GM23338 (cell line): ENCODE results near the gene SLC16A9. TPM values are rescaled to one million over a fixed set of nuclear protein-coding genes. Genes with fewer than 3 reads are reported as not detected.
"Not testable (repeated sequence)": the region's sequence is repeated elsewhere in the genome, so short reads cannot be mapped to it uniquely, and the experiment has no call there.

Experiments
- ATAC-seq: fragments of 200-7000 bp; cut with Tn5 transposase; 3 replicates; pipeline ENCODE4 v1.9.1; 2020
- DNase-seq: peaks from one replicate; pipeline ENCODE4 v3.0.0-alpha.2; 2015; ENCODE audit warnings: low spot score
- H2AFZ ChIP-seq: fragments of 200-600 bp; sonication (generic); 2 replicates; pipeline ENCODE4 v1.8.0; 2016; ENCODE audit warnings: antibody characterized with exemption, mild to moderate bottlenecking, moderate library complexity
- H3F3A ChIP-seq: fragments of 200-600 bp; sonication (generic); replicated peaks from 2 replicates; pipeline ENCODE4 v1.8.0; 2017; ENCODE audit warnings: antibody characterized with exemption, mixed run types, low read depth
- H3K27ac ChIP-seq: fragments of 200-600 bp; sonication (generic); 2 replicates; pipeline ENCODE4 v1.6.1; 2016; ENCODE audit warnings: low read depth
- H3K27me3 ChIP-seq: fragments of 200-600 bp; sonication (generic); 2 replicates; pipeline ENCODE4 v1.8.0; 2016; ENCODE audit warnings: mild to moderate bottlenecking, mixed run types, moderate library complexity; ENCODE audit not compliant: insufficient read depth
- H3K36me3 ChIP-seq: fragments of 200-600 bp; sonication (generic); 2 replicates; pipeline ENCODE4 v1.8.0; 2016; ENCODE audit warnings: mild to moderate bottlenecking; ENCODE audit not compliant: insufficient read depth
- H3K4me1 ChIP-seq: fragments of 200-600 bp; sonication (generic); 2 replicates; pipeline ENCODE4 v1.8.0; 2016; ENCODE audit warnings: mild to moderate bottlenecking, moderate library complexity; ENCODE audit not compliant: insufficient read depth
- H3K4me2 ChIP-seq: fragments of 200-600 bp; sonication (generic); 2 replicates; pipeline ENCODE4 v1.7.1; 2017; ENCODE audit warnings: mixed run types
- H3K4me3 ChIP-seq: fragments of 200-600 bp; sonication (generic); 2 replicates; pipeline ENCODE4 v1.6.1; 2016; ENCODE audit warnings: mixed run types
- H3K79me2 ChIP-seq: fragments of 200-600 bp; sonication (generic); replicated peaks from 2 replicates; pipeline ENCODE4 v1.8.0; 2017; ENCODE audit warnings: mild to moderate bottlenecking; ENCODE audit not compliant: insufficient read depth
- H3K9me2 ChIP-seq: fragments of 200-600 bp; sonication (generic); 2 replicates; pipeline ENCODE4 v1.8.0; 2017; ENCODE audit not compliant: insufficient read depth
- H4K20me1 ChIP-seq: fragments of 200-600 bp; sonication (generic); replicated peaks from 2 replicates; pipeline ENCODE4 v1.8.0; 2017; ENCODE audit warnings: mild to moderate bottlenecking; ENCODE audit not compliant: insufficient read depth
- H3K27ac Mint-ChIP-seq: 2 replicates; pipeline ENCODE4 v1.8.0; 2020; ENCODE audit warnings: inconsistent platforms, mild to moderate bottlenecking, moderate library complexity, mixed read lengths
- H3K27me3 Mint-ChIP-seq: 3 replicates; pipeline ENCODE4 v1.8.0; 2022; ENCODE audit warnings: low read depth, mild to moderate bottlenecking, moderate library complexity, mixed read lengths, inconsistent platforms; ENCODE audit not compliant: insufficient read depth, poor library complexity
- H3K36me3 Mint-ChIP-seq: 3 replicates; pipeline ENCODE4 v1.8.0; 2021; ENCODE audit warnings: low read depth, mild to moderate bottlenecking, inconsistent platforms, moderate library complexity, mixed read lengths
- H3K4me1 Mint-ChIP-seq: 3 replicates; pipeline ENCODE4 v1.8.0; 2020; ENCODE audit warnings: mild to moderate bottlenecking, inconsistent platforms, mixed read lengths
- H3K4me3 Mint-ChIP-seq: 3 replicates; pipeline ENCODE4 v1.8.0; 2021; ENCODE audit warnings: moderate library complexity, mild to moderate bottlenecking, inconsistent platforms, mixed read lengths
- H3K9me3 Mint-ChIP-seq: 3 replicates; pipeline ENCODE4 v1.8.0; 2020; ENCODE audit warnings: moderate library complexity, mild to moderate bottlenecking, inconsistent platforms, mixed read lengths
- EZH2 ChIP-seq: fragments of 200-600 bp; sonication (generic); IDR thresholded peaks from one replicate; pipeline ENCODE4 v1.8.0; 2017; ENCODE audit warnings: antibody characterized with exemption, mild to moderate bottlenecking, low read depth; ENCODE audit not compliant: unreplicated experiment
- EZH2phosphoT487 ChIP-seq: fragments of 200-600 bp; sonication (generic); IDR thresholded peaks from one replicate; pipeline ENCODE4 v1.8.1; 2018; ENCODE audit warnings: antibody characterized with exemption; ENCODE audit not compliant: unreplicated experiment
- STAT1 ChIP-seq: IDR thresholded peaks from one replicate; pipeline ENCODE4 v1.6.1; 2016; ENCODE audit warnings: antibody characterized with exemption; ENCODE audit not compliant: unreplicated experiment
- polyA plus RNA-seq: library from polyadenylated mRNA; unstranded; fragments of >200 nt; fragmentation: Nextera tagmentation; extraction: Ambion mirVana; gene quantifications from 2 replicates; pipeline ENCODE4 v1.2.1, GENCODE V29; 2016
- total RNA-seq: library from RNA; depleted of rRNA; stranded (reverse); fragments of >200 nt; shearing (Covaris generic); gene quantifications from 2 replicates; pipeline ENCODE4 v1.2.3, GENCODE V29; 2014
- TF ChIP-seq, protein P1 (sequence below): IDR thresholded peaks from 2 replicates; pipeline ENCODE4 v1.6.1; 2016; ENCODE audit warnings: antibody characterized with exemption
- TF ChIP-seq, protein P2 (sequence below): fragments of 250-450 bp; sonication (Bioruptor Pico); IDR thresholded peaks from 2 replicates; pipeline ENCODE4 v1.5.0; 2020; ENCODE audit warnings: mild to moderate bottlenecking, moderate library complexity

The SLC16A9 gene
- total and polyA plus RNA-seq, 2 experiments from 2014 or later = 6.5 to 11.4 TPM

DNA sequence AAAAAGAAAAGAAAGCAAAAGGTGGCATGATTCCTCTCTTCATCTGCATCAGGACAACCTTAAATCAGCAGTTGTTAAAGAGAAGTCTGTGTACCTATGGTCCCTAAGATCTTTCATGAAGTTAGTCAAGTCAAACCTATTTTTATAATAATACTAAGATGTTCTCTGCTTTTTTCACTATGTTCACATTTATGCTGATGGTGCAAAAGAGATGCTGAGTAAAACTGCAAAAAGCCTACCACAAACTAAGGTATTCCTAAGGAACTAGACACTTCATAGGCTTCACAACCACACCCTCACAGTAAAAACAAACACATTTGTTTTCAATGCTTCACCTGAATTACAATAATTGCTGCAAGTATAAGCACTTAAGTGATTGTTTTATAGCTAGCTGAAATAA, 43.3 kb downstream of the SLC16A9 start:
- H2AFZ ChIP-seq = no peak overlapping the region
- H3K4me1 ChIP-seq = peaks cover 6% of the 10 kb centered on the region; the same call in 1 of the 2 replicates
- H3K27me3 ChIP-seq = no peaks in the 10 kb centered on the region
- no peak overlapping the region for H3K27ac ChIP-seq
- no peak overlapping the region for H3K4me3 ChIP-seq
- ATAC-seq = no peak
- H3K36me3 ChIP-seq = no peaks in the 10 kb centered on the region; the same call in 1 of the 2 replicates
- DNase-seq = no peak
- Mint-ChIP-seq H3K4me3 (no peak overlapping the region), H3K27me3 (no peaks in the 10 kb centered on the region), H3K27ac (no peak overlapping the region), H3K36me3 (peaks cover 34% of the 10 kb centered on the region; the same call in 2 of the 3 replicates), H3K4me1 (peaks cover 5% of the 10 kb centered on the region), H3K9me3 (peaks cover 2% of the 10 kb centered on the region; the same call in 1 of the 3 replicates)
- no peaks in the 10 kb centered on the region for H3K9me2 ChIP-seq
- H3F3A ChIP-seq = no peaks in the 10 kb centered on the region
- H3K4me2 ChIP-seq = no peak overlapping the region
- no peaks in the 10 kb centered on the region for H3K79me2 ChIP-seq
- TF ChIP-seq EZH2phosphoT487 (no peak), EZH2 (no peak), STAT1 (no peak)
- TF ChIP-seq, protein P1, sequence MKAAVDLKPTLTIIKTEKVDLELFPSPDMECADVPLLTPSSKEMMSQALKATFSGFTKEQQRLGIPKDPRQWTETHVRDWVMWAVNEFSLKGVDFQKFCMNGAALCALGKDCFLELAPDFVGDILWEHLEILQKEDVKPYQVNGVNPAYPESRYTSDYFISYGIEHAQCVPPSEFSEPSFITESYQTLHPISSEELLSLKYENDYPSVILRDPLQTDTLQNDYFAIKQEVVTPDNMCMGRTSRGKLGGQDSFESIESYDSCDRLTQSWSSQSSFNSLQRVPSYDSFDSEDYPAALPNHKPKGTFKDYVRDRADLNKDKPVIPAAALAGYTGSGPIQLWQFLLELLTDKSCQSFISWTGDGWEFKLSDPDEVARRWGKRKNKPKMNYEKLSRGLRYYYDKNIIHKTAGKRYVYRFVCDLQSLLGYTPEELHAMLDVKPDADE = no peak
- TF ChIP-seq, protein P2, sequence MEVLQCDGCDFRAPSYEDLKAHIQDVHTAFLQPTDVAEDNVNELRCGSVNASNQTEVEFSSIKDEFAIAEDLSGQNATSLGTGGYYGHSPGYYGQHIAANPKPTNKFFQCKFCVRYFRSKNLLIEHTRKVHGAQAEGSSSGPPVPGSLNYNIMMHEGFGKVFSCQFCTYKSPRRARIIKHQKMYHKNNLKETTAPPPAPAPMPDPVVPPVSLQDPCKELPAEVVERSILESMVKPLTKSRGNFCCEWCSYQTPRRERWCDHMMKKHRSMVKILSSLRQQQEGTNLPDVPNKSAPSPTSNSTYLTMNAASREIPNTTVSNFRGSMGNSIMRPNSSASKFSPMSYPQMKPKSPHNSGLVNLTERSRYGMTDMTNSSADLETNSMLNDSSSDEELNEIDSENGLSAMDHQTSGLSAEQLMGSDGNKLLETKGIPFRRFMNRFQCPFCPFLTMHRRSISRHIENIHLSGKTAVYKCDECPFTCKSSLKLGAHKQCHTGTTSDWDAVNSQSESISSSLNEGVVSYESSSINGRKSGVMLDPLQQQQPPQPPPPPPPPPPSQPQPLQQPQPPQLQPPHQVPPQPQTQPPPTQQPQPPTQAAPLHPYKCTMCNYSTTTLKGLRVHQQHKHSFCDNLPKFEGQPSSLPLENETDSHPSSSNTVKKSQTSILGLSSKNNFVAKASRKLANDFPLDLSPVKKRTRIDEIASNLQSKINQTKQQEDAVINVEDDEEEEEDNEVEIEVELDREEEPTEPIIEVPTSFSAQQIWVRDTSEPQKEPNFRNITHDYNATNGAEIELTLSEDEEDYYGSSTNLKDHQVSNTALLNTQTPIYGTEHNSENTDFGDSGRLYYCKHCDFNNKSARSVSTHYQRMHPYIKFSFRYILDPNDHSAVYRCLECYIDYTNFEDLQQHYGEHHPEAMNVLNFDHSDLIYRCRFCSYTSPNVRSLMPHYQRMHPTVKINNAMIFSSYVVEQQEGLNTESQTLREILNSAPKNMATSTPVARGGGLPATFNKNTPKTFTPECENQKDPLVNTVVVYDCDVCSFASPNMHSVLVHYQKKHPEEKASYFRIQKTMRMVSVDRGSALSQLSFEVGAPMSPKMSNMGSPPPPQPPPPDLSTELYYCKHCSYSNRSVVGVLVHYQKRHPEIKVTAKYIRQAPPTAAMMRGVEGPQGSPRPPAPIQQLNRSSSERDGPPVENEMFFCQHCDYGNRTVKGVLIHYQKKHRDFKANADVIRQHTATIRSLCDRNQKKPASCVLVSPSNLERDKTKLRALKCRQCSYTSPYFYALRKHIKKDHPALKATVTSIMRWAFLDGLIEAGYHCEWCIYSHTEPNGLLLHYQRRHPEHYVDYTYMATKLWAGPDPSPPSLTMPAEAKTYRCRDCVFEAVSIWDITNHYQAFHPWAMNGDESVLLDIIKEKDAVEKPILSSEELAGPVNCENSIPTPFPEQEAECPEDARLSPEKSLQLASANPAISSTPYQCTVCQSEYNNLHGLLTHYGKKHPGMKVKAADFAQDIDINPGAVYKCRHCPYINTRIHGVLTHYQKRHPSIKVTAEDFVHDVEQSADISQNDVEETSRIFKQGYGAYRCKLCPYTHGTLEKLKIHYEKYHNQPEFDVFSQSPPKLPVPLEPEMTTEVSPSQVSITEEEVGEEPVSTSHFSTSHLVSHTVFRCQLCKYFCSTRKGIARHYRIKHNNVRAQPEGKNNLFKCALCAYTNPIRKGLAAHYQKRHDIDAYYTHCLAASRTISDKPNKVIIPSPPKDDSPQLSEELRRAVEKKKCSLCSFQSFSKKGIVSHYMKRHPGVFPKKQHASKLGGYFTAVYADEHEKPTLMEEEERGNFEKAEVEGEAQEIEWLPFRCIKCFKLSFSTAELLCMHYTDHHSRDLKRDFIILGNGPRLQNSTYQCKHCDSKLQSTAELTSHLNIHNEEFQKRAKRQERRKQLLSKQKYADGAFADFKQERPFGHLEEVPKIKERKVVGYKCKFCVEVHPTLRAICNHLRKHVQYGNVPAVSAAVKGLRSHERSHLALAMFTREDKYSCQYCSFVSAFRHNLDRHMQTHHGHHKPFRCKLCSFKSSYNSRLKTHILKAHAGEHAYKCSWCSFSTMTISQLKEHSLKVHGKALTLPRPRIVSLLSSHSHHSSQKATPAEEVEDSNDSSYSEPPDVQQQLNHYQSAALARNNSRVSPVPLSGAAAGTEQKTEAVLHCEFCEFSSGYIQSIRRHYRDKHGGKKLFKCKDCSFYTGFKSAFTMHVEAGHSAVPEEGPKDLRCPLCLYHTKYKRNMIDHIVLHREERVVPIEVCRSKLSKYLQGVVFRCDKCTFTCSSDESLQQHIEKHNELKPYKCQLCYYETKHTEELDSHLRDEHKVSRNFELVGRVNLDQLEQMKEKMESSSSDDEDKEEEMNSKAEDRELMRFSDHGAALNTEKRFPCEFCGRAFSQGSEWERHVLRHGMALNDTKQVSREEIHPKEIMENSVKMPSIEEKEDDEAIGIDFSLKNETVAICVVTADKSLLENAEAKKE (CRISPR knock-in tag) = no peak
- no peaks in the 10 kb centered on the region for H4K20me1 ChIP-seq

DNA sequence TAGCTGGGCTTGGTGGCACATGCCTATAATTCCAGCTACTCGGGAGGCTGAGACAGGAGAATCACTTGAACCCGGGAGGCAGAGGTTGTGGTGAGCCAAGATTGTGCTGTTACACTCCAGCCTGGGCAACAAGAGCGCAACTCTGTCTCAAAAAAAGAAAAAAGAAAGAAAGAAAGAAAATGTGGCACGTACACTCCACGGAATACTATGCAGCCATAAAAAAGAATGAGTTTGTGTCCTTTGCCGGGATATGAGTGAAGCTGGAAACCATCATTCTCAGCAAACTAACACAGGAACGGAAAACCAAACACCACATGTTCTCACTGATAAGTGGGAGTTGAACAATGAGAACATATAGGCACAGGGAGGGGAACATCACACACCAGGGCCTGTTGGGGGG, 46.4 kb downstream of the SLC16A9 start:
- H3K4me1 ChIP-seq, H3K27me3 Mint-ChIP-seq, H4K20me1 ChIP-seq, H3K27ac Mint-ChIP-seq, H3K4me1 Mint-ChIP-seq, H3K4me3 ChIP-seq, H3K4me2 ChIP-seq, H3K79me2 ChIP-seq, ATAC-seq, H3K27me3 ChIP-seq, H3F3A ChIP-seq, H3K9me2 ChIP-seq, H2AFZ ChIP-seq, DNase-seq, H3K9me3 Mint-ChIP-seq, H3K4me3 Mint-ChIP-seq, H3K27ac ChIP-seq, H3K36me3 ChIP-seq: not testable (repeated sequence)
- peaks cover 49% of the 10 kb centered on the region; the same call in 2 of the 3 replicates for H3K36me3 Mint-ChIP-seq
